CD14-positive monocyte (primary cell): ENCODE data around the gene LAMA3. TPM values are rescaled to one million over a fixed set of nuclear protein-coding genes. Genes with fewer than 3 reads are reported as not detected.

Experiments used
- DNase-seq, 3 donors: peaks; one replicate each; pipeline ENCODE4 v3.0.0-alpha.2; 2011 to 2022
- H2AFZ ChIP-seq: 2 replicates; pipeline ENCODE4 v1.6.0; 2012; ENCODE audit warnings: mild to moderate bottlenecking, low read depth, low read length, inconsistent platforms; ENCODE audit not compliant: insufficient read depth, poor library complexity, severe bottlenecking
- H3K27ac ChIP-seq, 2 donors: 1 replicate in 1 of 2; 2 replicates in 1 of 2; pipeline ENCODE4 v1.5.1; 2012 to 2013; ENCODE audit warnings: low read length in 2 of 2, control low read depth in 1 of 2, inconsistent platforms in 1 of 2, low read depth in 1 of 2, mild to moderate bottlenecking in 1 of 2
- H3K27me3 ChIP-seq, 2 donors: one replicate each; pipeline versions ENCODE4 v1.6.0 to v1.6.1; 2011 to 2013; ENCODE audit warnings: low read length in 2 of 2; ENCODE audit not compliant: control insufficient read depth in 2 of 2, insufficient read depth in 2 of 2
- H3K36me3 ChIP-seq, 2 donors: replicated peaks in 1 of 2; 1 replicate in 1 of 2; 2 replicates in 1 of 2; pipeline versions ENCODE4 v1.5.1 to v1.6.1; 2012 to 2013; ENCODE audit warnings: low read length in 2 of 2, control low read depth in 1 of 2, inconsistent platforms in 1 of 2, mild to moderate bottlenecking in 1 of 2; ENCODE audit not compliant: insufficient read depth in 2 of 2, control insufficient read depth in 1 of 2
- H3K4me1 ChIP-seq, 2 donors: 1 replicate in 1 of 2; 2 replicates in 1 of 2; pipeline versions ENCODE4 v1.5.1 to v1.6.1; 2012 to 2013; ENCODE audit warnings: low read length in 2 of 2, control low read depth in 1 of 2, inconsistent platforms in 1 of 2, mild to moderate bottlenecking in 1 of 2, moderate library complexity in 1 of 2; ENCODE audit not compliant: insufficient read depth in 2 of 2, control insufficient read depth in 1 of 2
- H3K4me2 ChIP-seq: replicated peaks from 2 replicates; pipeline ENCODE3; 2012; ENCODE audit warnings: low read length, moderate library complexity, mild to moderate bottlenecking; ENCODE audit not compliant: poor library complexity, severe bottlenecking; ENCODE audit errors: extremely low read depth
- H3K4me3 ChIP-seq, 3 experiments: fragments of 200-600 bp in 1 of 3; sonication (generic) in 1 of 3; replicated peaks in 1 of 3; 1 replicate in 2 of 3; 2 replicates in 1 of 3; pipeline ENCODE4 v1.5.1; 2011 to 2013; ENCODE audit warnings: low read length in 3 of 3, mild to moderate bottlenecking in 3 of 3, control low read depth in 2 of 3, low read depth in 2 of 3, inconsistent platforms in 1 of 3, moderate library complexity in 1 of 3
- H3K79me2 ChIP-seq: 2 replicates; pipeline ENCODE4 v1.6.0; 2012; ENCODE audit warnings: mild to moderate bottlenecking, control low read depth, inconsistent platforms, low read length, moderate library complexity; ENCODE audit not compliant: insufficient read depth
- H3K9ac ChIP-seq: 2 replicates; pipeline ENCODE4 v1.6.0; 2017; ENCODE audit warnings: low read length, mild to moderate bottlenecking; ENCODE audit not compliant: insufficient read depth, poor library complexity, severe bottlenecking
- H3K9me3 ChIP-seq, 2 donors: replicated peaks in 1 of 2; 1 replicate in 1 of 2; 2 replicates in 1 of 2; pipeline versions ENCODE4 v1.5.1 to v1.6.1; 2012 to 2013; ENCODE audit warnings: low read length in 2 of 2, control low read depth in 1 of 2; ENCODE audit not compliant: control insufficient read depth in 1 of 2, insufficient read depth in 1 of 2
- H4K20me1 ChIP-seq: 2 replicates; pipeline ENCODE4 v1.6.0; 2012; ENCODE audit warnings: mild to moderate bottlenecking, low read length, control low read depth, moderate library complexity; ENCODE audit not compliant: insufficient read depth
- H3K27ac Mint-ChIP-seq, 7 donors: one replicate each; pipeline ENCODE4 v1.8.0; 2020; ENCODE audit warnings: mild to moderate bottlenecking in 7 of 7, mixed read lengths in 7 of 7, moderate library complexity in 6 of 7, inconsistent platforms in 2 of 7
- H3K27me3 Mint-ChIP-seq, 3 donors: one replicate each; pipeline ENCODE4 v1.8.0; 2021 to 2022; ENCODE audit warnings: low read depth in 3 of 3, mild to moderate bottlenecking in 3 of 3, mixed read lengths in 3 of 3, moderate library complexity in 3 of 3, inconsistent platforms in 1 of 3
- H3K36me3 Mint-ChIP-seq, 2 donors: one replicate each; pipeline ENCODE4 v1.8.0; 2020; ENCODE audit warnings: mixed read lengths in 2 of 2, inconsistent platforms in 1 of 2, mild to moderate bottlenecking in 1 of 2
- H3K4me1 Mint-ChIP-seq: one replicate; pipeline ENCODE4 v1.8.0; 2020; ENCODE audit warnings: mild to moderate bottlenecking, mixed read lengths
- H3K4me3 Mint-ChIP-seq, 2 donors: one replicate each; pipeline ENCODE4 v1.8.0; 2020; ENCODE audit warnings: mild to moderate bottlenecking in 2 of 2, mixed read lengths in 2 of 2, moderate library complexity in 1 of 2
- H3K9me3 Mint-ChIP-seq, 7 donors: one replicate each; pipeline ENCODE4 v1.8.0; 2020 to 2022; ENCODE audit warnings: mixed read lengths in 7 of 7, mild to moderate bottlenecking in 6 of 7, moderate library complexity in 6 of 7, inconsistent platforms in 2 of 7
- CTCF ChIP-seq: fragments of 200-600 bp; IDR thresholded peaks from one replicate; pipeline ENCODE4 v1.8.0; 2022; ENCODE audit warnings: antibody characterized with exemption, mild to moderate bottlenecking
- WGBS: methylation state at CpG from one replicate; pipeline ENCODE4 v1.1.5; 2013; ENCODE audit warnings: missing lambda C conversion rate; ENCODE audit not compliant: insufficient coverage; 5-methylcytosine and 5-hydroxymethylcytosine counted together
- intact Hi-C, 2 donors: fragments of 100-400 bp; cut with micrococcal nuclease; formaldehyde crosslinking; loops; one replicate each; pipeline versions ENCODE4 v1.15.0 to v1.15.1; 2023
- polyA plus RNA-seq, 3 donors: library from polyadenylated mRNA; depleted of rRNA in 1 of 3; unstranded in 2 of 3; stranded (reverse) in 1 of 3; fragments of 300-500 nt in 2 of 3; fragments of >200 nt in 1 of 3; fragmentation: Illumina TruSeq in 2 of 3; gene quantifications; 1 replicate in 2 of 3; 2 replicates in 1 of 3; pipeline ENCODE4 v1.2.3, GENCODE V29; 2012 to 2021

LAMA3 gene
- polyA plus RNA-seq, 3 donors = not detected

GRCh38 chr18:23816021-23816420 is 126.8 kb downstream of the LAMA3 start:
- no peak overlapping the region for H3K27ac ChIP-seq
- 98% methylated on average over 6 of the region's 6 CpGs for WGBS
- H3K36me3 ChIP-seq = no peaks in the 10 kb centered on the region
- H3K9ac ChIP-seq = no peak overlapping the region
- no peaks in the 10 kb centered on the region for H4K20me1 ChIP-seq
- H3K27me3 ChIP-seq = no peaks in the 10 kb centered on the region
- no peaks in the 10 kb centered on the region for H3K79me2 ChIP-seq
- no peaks in the 10 kb centered on the region for H3K4me1 ChIP-seq
- intact Hi-C loops = loop anchor here in 1 of 2 donors (10.0 kb wide), 1 partner anchor 191 kb away; no protein-coding TSS in a partner anchor
- H3K4me2 ChIP-seq = no peak overlapping the region
- no peak for TF ChIP-seq CTCF
- no peak overlapping the region for H2AFZ ChIP-seq
- no peak overlapping the region for H3K4me3 ChIP-seq
- Mint-ChIP-seq H3K4me3 (no peak overlapping the region), H3K9me3 (no peaks in the 10 kb centered on the region), H3K36me3 (no peaks in the 10 kb centered on the region), H3K4me1 (peaks cover 5% of the 10 kb centered on the region), H3K27ac (no peak overlapping the region), H3K27me3 (peaks cover 2 to 9% (median 7%) of the 10 kb centered on the region in 3 donors)
- H3K9me3 ChIP-seq = no peaks in the 10 kb centered on the region
- DNase-seq = no peak

- Histone ChIP-seq H3K9me3 (no peaks in the 10 kb centered on the region), H3K9ac (no peak overlapping the region), H3K27ac (no peak overlapping the region), H3K79me2 (no peaks in the 10 kb centered on the region), H3K36me3 (no peaks in the 10 kb centered on the region), H3K4me3 (no peak overlapping the region), H2AFZ (no peak overlapping the region), H3K27me3 (no peaks in the 10 kb centered on the region), H4K20me1 (no peaks in the 10 kb centered on the region), H3K4me2 (no peak overlapping the region), H3K4me1 (no peaks in the 10 kb centered on the region)
- intact Hi-C loops = loop anchor here in 1 of 2 donors (10.0 kb wide), 1 partner anchor 192 kb away; no protein-coding TSS in a partner anchor
- Mint-ChIP-seq H3K36me3 (no peaks in the 10 kb centered on the region), H3K27ac (no peak overlapping the region), H3K4me3 (no peak overlapping the region), H3K27me3 (peaks cover 2 to 9% (median 4%) of the 10 kb centered on the region in 3 donors), H3K4me1 (peaks cover 5% of the 10 kb centered on the region), H3K9me3 (no peaks in the 10 kb centered on the region)
- no peak for DNase-seq
- TF ChIP-seq CTCF = no peak
- 79% methylated on average over 4 of the region's 4 CpGs for WGBS
Observed at GRCh38 chr18:23816740-23817139, 127.5 kb downstream of the LAMA3 start.
